Stimulated activated CD4-positive, alpha-beta T cell treated with anti-CD3 and anti-CD28 coated beads, Interleukin-2, amount 100 ng/mL, for 48 hours (primary cell): Measurements from ENCODE around the gene RPTOR.

Source experiments
- DNase-seq, 2 donors: peaks; one replicate each; pipeline ENCODE4 v3.0.0-alpha.2; 2020

Gene RPTOR

GRCh38 chr17:80649200-80649644 lies 104.6 kb downstream of the RPTOR start:
- DNase-seq = no peak

- DNase-seq = peak; percentile 73 to 77
Measured at GRCh38 chr17:80649672-80650330, 105.2 kb downstream of the RPTOR start.

GRCh38 chr17:80650331-80650672 lies 105.7 kb downstream of the RPTOR start:
- no peak for DNase-seq

GRCh38 chr17:80650751-80651518 lies 106.3 kb downstream of the RPTOR start:
- no peak for DNase-seq

- DNase-seq = no peak
Measured at GRCh38 chr17:80652756-80653330, 108.2 kb downstream of the RPTOR start.

- DNase-seq = no peak
Measured at GRCh38 chr17:80653856-80654255, 109.2 kb downstream of the RPTOR start.

GRCh38 chr17:80655608-80656007 lies 111.0 kb downstream of the RPTOR start:
- no peak for DNase-seq

- no peak for DNase-seq
Measured at GRCh38 chr17:80656590-80656989, 112.0 kb downstream of the RPTOR start.

- no peak for DNase-seq
Measured at GRCh38 chr17:80657561-80657960, 112.9 kb downstream of the RPTOR start.

- no peak for DNase-seq
Measured at GRCh38 chr17:80658821-80659220, 114.2 kb downstream of the RPTOR start.

GRCh38 chr17:80659651-80660050 lies 115.0 kb downstream of the RPTOR start:
- DNase-seq = no peak

- no peak for DNase-seq
Measured at GRCh38 chr17:80660527-80661198, 116.0 kb downstream of the RPTOR start.

GRCh38 chr17:80662557-80662956 lies 117.9 kb downstream of the RPTOR start:
- no peak for DNase-seq

GRCh38 chr17:80663781-80664206 lies 119.2 kb downstream of the RPTOR start:
- peak in 1 of 2 donors; percentile 27 for DNase-seq

- no peak for DNase-seq
Measured at GRCh38 chr17:80664217-80664790, 119.7 kb downstream of the RPTOR start.

GRCh38 chr17:80665792-80666191 lies 121.2 kb downstream of the RPTOR start:
- no peak for DNase-seq

- DNase-seq = no peak
Measured at GRCh38 chr17:80666867-80667266, 122.2 kb downstream of the RPTOR start.

- DNase-seq = no peak
Measured at GRCh38 chr17:80667462-80668277, 123.0 kb downstream of the RPTOR start.

GRCh38 chr17:80668375-80669148 lies 123.9 kb downstream of the RPTOR start:
- DNase-seq = no peak

- DNase-seq = no peak
Measured at GRCh38 chr17:80671039-80671824, 126.6 kb downstream of the RPTOR start.

- no peak for DNase-seq
Measured at GRCh38 chr17:80671825-80672110, 127.1 kb downstream of the RPTOR start.
